Measurements from ENCODE around the gene BACE1.

BACE1 gene

DNA sequence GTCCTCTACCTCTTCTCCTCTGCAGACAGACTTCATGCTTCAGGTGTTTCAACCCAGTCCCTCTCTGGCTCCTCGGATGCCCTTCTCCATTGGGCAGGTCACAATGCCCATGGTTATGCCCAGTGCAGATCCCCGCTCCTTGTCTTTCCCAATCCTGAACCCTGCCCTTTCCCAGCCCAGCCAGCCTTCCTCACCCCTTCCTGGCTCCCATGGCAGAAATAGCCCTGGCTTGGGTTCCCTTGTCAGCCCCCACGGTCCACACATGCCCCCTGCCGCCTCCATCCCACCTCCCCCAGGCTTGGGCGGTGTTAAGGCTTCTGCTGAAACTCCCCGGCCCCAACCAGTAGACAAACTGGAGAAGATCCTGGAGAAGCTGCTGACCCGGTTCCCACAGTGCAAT is 34.2 kb downstream of the BACE1 start:
- no peak overlapping the region for H3K4me2 ChIP-seq (ENCODE audit: low read length)
- TF ChIP-seq EZH2phosphoT487 (IDR thresholded peaks at IDR 0.05; ENCODE audit: borderline replicate concordance, low read length): no peak
- TF ChIP-seq, protein P1, sequence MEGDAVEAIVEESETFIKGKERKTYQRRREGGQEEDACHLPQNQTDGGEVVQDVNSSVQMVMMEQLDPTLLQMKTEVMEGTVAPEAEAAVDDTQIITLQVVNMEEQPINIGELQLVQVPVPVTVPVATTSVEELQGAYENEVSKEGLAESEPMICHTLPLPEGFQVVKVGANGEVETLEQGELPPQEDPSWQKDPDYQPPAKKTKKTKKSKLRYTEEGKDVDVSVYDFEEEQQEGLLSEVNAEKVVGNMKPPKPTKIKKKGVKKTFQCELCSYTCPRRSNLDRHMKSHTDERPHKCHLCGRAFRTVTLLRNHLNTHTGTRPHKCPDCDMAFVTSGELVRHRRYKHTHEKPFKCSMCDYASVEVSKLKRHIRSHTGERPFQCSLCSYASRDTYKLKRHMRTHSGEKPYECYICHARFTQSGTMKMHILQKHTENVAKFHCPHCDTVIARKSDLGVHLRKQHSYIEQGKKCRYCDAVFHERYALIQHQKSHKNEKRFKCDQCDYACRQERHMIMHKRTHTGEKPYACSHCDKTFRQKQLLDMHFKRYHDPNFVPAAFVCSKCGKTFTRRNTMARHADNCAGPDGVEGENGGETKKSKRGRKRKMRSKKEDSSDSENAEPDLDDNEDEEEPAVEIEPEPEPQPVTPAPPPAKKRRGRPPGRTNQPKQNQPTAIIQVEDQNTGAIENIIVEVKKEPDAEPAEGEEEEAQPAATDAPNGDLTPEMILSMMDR (IDR thresholded peaks at IDR 0.05; ENCODE audit: low read depth, low read length, poor library complexity, severe bottlenecking): no peak
- no peaks in the 10 kb centered on the region for H3K4me1 ChIP-seq (ENCODE audit: control insufficient read depth, low read length)
- no peaks in the 10 kb centered on the region for H3F3A ChIP-seq (ENCODE audit: control insufficient read depth, insufficient read depth)
- H3K27me3 ChIP-seq (ENCODE audit: control insufficient read depth, low read length): no peaks in the 10 kb centered on the region
- no peak overlapping the region for H3K4me3 ChIP-seq (ENCODE audit: low read length)
- H3K36me3 ChIP-seq (ENCODE audit: control insufficient read depth, low read length): peaks cover 16% of the 10 kb centered on the region; the same call in 1 of the 2 replicates
- no peaks in the 10 kb centered on the region for H3K9me2 ChIP-seq (replicated peaks; ENCODE audit: control insufficient read depth, low read length)
- H4K20me1 ChIP-seq (ENCODE audit: control insufficient read depth, insufficient read depth, low read depth, low read length): no peaks in the 10 kb centered on the region
- no peaks in the 10 kb centered on the region for H3K9me3 ChIP-seq (ENCODE audit: control insufficient read depth, insufficient read depth, low read length)
- no peak overlapping the region for H3K27ac ChIP-seq (ENCODE audit: low read depth, low read length)
- no peaks in the 10 kb centered on the region for H3K79me2 ChIP-seq (ENCODE audit: control insufficient read depth, low read length)

DNA sequence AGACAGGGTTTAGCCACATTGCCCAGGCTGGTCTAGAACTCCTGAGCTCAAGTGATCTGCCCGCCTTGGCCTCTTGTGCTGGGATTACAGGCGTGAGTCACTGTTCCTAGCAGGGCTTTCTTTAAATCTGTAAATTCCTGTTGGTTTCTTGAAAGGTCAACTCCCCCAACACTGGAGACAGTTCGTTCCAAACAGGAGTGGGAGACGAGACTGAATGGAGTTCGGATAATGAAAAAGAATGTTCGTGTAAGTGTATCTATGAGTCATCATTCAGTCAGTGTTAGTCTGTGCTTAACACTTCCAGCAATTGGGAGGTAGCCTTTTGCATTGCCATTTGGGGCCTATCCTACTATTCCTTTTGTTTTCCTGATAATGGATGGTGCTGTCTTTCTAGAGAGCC is 34.9 kb downstream of the BACE1 start:
- H3K27ac ChIP-seq (ENCODE audit: low read depth, low read length): no peak overlapping the region
- H4K20me1 ChIP-seq (ENCODE audit: control insufficient read depth, insufficient read depth, low read depth, low read length): no peaks in the 10 kb centered on the region

DNA sequence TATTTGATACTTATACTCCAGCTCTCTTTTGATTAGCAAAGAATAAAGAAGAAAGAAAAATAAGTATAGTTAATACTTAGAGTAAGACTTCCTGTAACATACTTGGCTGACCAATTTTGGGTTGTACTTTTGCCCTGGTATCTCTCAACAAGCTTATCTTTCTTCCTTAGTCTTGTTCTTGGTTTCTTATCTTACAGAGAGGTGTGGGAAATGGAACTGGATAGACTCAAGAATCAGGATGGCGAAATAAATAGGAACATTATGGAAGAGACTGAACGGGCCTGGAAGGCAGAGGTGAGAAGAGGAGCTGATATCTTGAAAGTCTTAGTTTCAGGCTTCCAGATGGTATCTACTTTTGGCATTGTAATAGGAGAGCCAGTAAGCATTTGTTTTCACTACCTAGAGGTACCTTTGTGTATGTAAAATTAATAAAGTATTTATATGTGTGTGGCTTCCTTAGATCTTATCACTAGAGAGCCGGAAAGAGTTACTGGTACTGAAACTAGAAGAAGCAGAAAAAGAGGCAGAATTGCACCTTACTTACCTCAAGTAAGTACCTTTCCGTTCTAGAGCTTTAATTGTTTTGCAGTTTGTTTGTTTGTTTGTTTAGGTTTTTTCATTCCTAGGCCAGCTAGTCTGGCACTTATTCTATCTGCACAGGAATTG is 36.2 kb downstream of the BACE1 start:
- Histone ChIP-seq H3K9me2 (replicated peaks; ENCODE audit: control insufficient read depth, low read length) (no peaks in the 10 kb centered on the region), H3K4me1 (ENCODE audit: control insufficient read depth, low read length) (no peaks in the 10 kb centered on the region), H3F3A (ENCODE audit: control insufficient read depth, insufficient read depth) (no peaks in the 10 kb centered on the region), H3K27ac (ENCODE audit: low read depth, low read length) (no peak overlapping the region), H3K4me3 (ENCODE audit: low read length) (no peak overlapping the region), H4K20me1 (ENCODE audit: control insufficient read depth, insufficient read depth, low read depth, low read length) (no peaks in the 10 kb centered on the region), H3K36me3 (ENCODE audit: control insufficient read depth, low read length) (peaks cover 16% of the 10 kb centered on the region; the same call in 1 of the 2 replicates), H3K9me3 (ENCODE audit: control insufficient read depth, insufficient read depth, low read length) (no peaks in the 10 kb centered on the region), H3K79me2 (ENCODE audit: control insufficient read depth, low read length) (no peaks in the 10 kb centered on the region), H3K27me3 (ENCODE audit: control insufficient read depth, low read length) (no peaks in the 10 kb centered on the region), H3K4me2 (ENCODE audit: low read length) (no peak overlapping the region)
- TF ChIP-seq EZH2phosphoT487 (IDR thresholded peaks at IDR 0.05; ENCODE audit: borderline replicate concordance, low read length): no peak
- TF ChIP-seq, protein P1 (IDR thresholded peaks at IDR 0.05; ENCODE audit: low read depth, low read length, poor library complexity, severe bottlenecking): no peak

More for the DNA sequence above, 34.9 kb downstream of the BACE1 start:
- Histone ChIP-seq H3K27me3 (ENCODE audit: control insufficient read depth, low read length) (no peaks in the 10 kb centered on the region), H3K79me2 (ENCODE audit: control insufficient read depth, low read length) (no peaks in the 10 kb centered on the region), H3K4me1 (ENCODE audit: control insufficient read depth, low read length) (no peaks in the 10 kb centered on the region), H3F3A (ENCODE audit: control insufficient read depth, insufficient read depth) (no peaks in the 10 kb centered on the region), H3K36me3 (ENCODE audit: control insufficient read depth, low read length) (peaks cover 16% of the 10 kb centered on the region; the same call in 1 of the 2 replicates), H3K4me3 (ENCODE audit: low read length) (no peak overlapping the region), H3K4me2 (ENCODE audit: low read length) (no peak overlapping the region), H3K9me3 (ENCODE audit: control insufficient read depth, insufficient read depth, low read length) (no peaks in the 10 kb centered on the region), H3K9me2 (replicated peaks; ENCODE audit: control insufficient read depth, low read length) (no peaks in the 10 kb centered on the region)
- TF ChIP-seq, protein P1 (IDR thresholded peaks at IDR 0.05; ENCODE audit: low read depth, low read length, poor library complexity, severe bottlenecking): no peak
- no peak for TF ChIP-seq EZH2phosphoT487 (IDR thresholded peaks at IDR 0.05; ENCODE audit: borderline replicate concordance, low read length)

All from DOHH2 (cell line).